Heart left ventricle (tissue), 16 donors: ENCODE measurements around the gene SLC66A2. TPM values are rescaled to one million over a fixed set of nuclear protein-coding genes. Genes with fewer than 3 reads are reported as not detected.
"Not testable (repeated sequence)": the region's sequence is repeated elsewhere in the genome, so short reads cannot be mapped to it uniquely, and the experiment has no call there.

Experiments
- ATAC-seq, 4 donors: fragments of 200-7000 bp; cut with Tn5 transposase; one replicate each; pipeline ENCODE4 v1.9.1; 2020 to 2022; ENCODE audit warnings: moderate library complexity in 4 of 4, mild to moderate bottlenecking in 3 of 4, moderate number of reproducible peaks in 1 of 4
- DNase-seq, 5 donors: peaks; one replicate each; pipeline ENCODE4 v3.0.0-alpha.2; 2020
- H3K27ac ChIP-seq, 12 donors: fragments of 200-600 bp; sonication (generic) in 4 of 12; one replicate each; pipeline versions ENCODE4 v1.5.0 to v1.8.0; 2016 to 2022; ENCODE audit warnings: mild to moderate bottlenecking in 2 of 12
- H3K27me3 ChIP-seq, 9 donors: fragments of 200-600 bp; sonication (generic) in 2 of 9; one replicate each; pipeline versions ENCODE4 v1.5.1 to v1.8.0; 2016 to 2022; ENCODE audit warnings: mild to moderate bottlenecking in 3 of 9
- H3K36me3 ChIP-seq, 9 donors: fragments of 200-600 bp; sonication (generic) in 2 of 9; one replicate each; pipeline versions ENCODE4 v1.5.0 to v1.8.0; 2018 to 2022; ENCODE audit warnings: mild to moderate bottlenecking in 2 of 9
- H3K4me1 ChIP-seq, 12 donors: fragments of 200-600 bp; sonication (generic) in 4 of 12; one replicate each; pipeline versions ENCODE4 v1.5.0 to v1.8.0; 2016 to 2022; ENCODE audit warnings: mild to moderate bottlenecking in 3 of 12
- H3K4me3 ChIP-seq, 12 donors: fragments of 200-600 bp; sonication (generic) in 4 of 12; one replicate each; pipeline versions ENCODE4 v1.5.0 to v1.8.0; 2017 to 2022; ENCODE audit warnings: mild to moderate bottlenecking in 9 of 12, moderate library complexity in 4 of 12
- H3K9me3 ChIP-seq, 12 donors: fragments of 200-600 bp; sonication (generic) in 4 of 12; one replicate each; pipeline versions ENCODE4 v1.5.0 to v1.8.0; 2016 to 2022; ENCODE audit warnings: mild to moderate bottlenecking in 1 of 12
- POLR2A ChIP-seq, 2 donors: fragments of 450-650 bp; IDR thresholded peaks; one replicate each; pipeline ENCODE4 v1.6.1; 2017; ENCODE audit warnings: antibody characterized with exemption in 2 of 2, mild to moderate bottlenecking in 2 of 2, moderate library complexity in 2 of 2
- WGBS, 4 donors: extraction: QIAGEN DNeasy Blood & Tissue Kit in 2 of 4; methylation state at CpG; one replicate each; pipeline versions ENCODE4 v1.1.5 to v1.1.7; 2013 to 2018; 5-methylcytosine and 5-hydroxymethylcytosine counted together
- intact Hi-C, 10 donors: fragments of 100-400 bp; cut with DNase I; formaldehyde crosslinking; loops; one replicate each; pipeline versions ENCODE4 v1.11.1 to v1.14.2; 2022
- polyA plus RNA-seq, 2 donors: library from polyadenylated mRNA; stranded (reverse); fragments of 200-250 nt; gene quantifications; one replicate each; pipeline ENCODE4 v1.2.3, GENCODE V29; 2013
- total RNA-seq, 9 donors: library from RNA; depleted of rRNA in 2 of 9; stranded (reverse); fragments of >200 nt in 2 of 9; fragmentation: NEBNext Ultra II Directional in 3 of 9; extraction: Animal tissue kit (Norgen Biotek cat#: 25700) in 3 of 9; gene quantifications; one replicate each; pipeline versions ENCODE4 v1.1.0 to v1.2.4, GENCODE V29; 2016 to 2023
- TF ChIP-seq, protein P1 (sequence below), 12 donors: fragments of 200-600 bp; sonication (generic) in 4 of 12; IDR thresholded peaks; one replicate each; pipeline versions ENCODE4 v1.5.0 to v1.8.0; 2018 to 2022; ENCODE audit warnings: antibody characterized with exemption in 12 of 12, mild to moderate bottlenecking in 5 of 12
- donor health status: ischemic (EF 13 %, LVEDD 7.1; RV severe dilation, severe dysfunction).
- donor health status: healthy with polysubstance abuse.
- donor health status: DM: no; HTN: yes; CAD: no.
- donor health status: DM: no; HTN: no; CAD: no.
- donor health status: ischemic (EF 25% LVEDD 6.9; RV normal size, moderate dysfunction).
- donor health status: ischemic (EF 25% LVEDD 5.7; RV mildly dilated, moderate dysfunction).
- donor health status: healthy.
- donor health status: DM: yes; HTN: yes; CAD: no.
- donor health status: ischemic (EF 35%, LVEDD 5.7; RV mildly dilated, moderate dysfunction).
- donor health status: nonischemic (EF 11% LVEDD 7.7; RV severe dilation, severe dysfunction).
- donor health status: DM: yes; HTN: yes; CAD: no.
- donor health status: PGD.
- donor health status: ischemic (EF 29% LVEDD 5.4; RV normal size, mild dysfunction).
- donor health status: nonischemic (EF 23%, LVEDD 6.1; RV moderate dilation, normal function).

The SLC66A2 gene
- total and polyA plus RNA-seq, 11 donors: 19.7 to 33.4 (median 26.6) TPM

- Histone ChIP-seq H3K9me3 (no peaks in the 10 kb centered on the region), H3K36me3 (no peaks in the 10 kb centered on the region), H3K4me1 (peaks cover 0 to 18% (median 8%) of the 10 kb centered on the region in 12 donors), H3K27ac (no peak overlapping the region), H3K27me3 (peaks cover 0 to 5% (median 0%) of the 10 kb centered on the region in 9 donors), H3K4me3 (no peak overlapping the region)
- WGBS, 4 donors: 87 to 92% (median 90%) methylated on average over 15 to 16 of the region's 16 CpGs
- intact Hi-C loops: no loop called here
- no peak for DNase-seq
- no peak for ATAC-seq
- TF ChIP-seq, protein P1, sequence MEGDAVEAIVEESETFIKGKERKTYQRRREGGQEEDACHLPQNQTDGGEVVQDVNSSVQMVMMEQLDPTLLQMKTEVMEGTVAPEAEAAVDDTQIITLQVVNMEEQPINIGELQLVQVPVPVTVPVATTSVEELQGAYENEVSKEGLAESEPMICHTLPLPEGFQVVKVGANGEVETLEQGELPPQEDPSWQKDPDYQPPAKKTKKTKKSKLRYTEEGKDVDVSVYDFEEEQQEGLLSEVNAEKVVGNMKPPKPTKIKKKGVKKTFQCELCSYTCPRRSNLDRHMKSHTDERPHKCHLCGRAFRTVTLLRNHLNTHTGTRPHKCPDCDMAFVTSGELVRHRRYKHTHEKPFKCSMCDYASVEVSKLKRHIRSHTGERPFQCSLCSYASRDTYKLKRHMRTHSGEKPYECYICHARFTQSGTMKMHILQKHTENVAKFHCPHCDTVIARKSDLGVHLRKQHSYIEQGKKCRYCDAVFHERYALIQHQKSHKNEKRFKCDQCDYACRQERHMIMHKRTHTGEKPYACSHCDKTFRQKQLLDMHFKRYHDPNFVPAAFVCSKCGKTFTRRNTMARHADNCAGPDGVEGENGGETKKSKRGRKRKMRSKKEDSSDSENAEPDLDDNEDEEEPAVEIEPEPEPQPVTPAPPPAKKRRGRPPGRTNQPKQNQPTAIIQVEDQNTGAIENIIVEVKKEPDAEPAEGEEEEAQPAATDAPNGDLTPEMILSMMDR (IDR thresholded peaks at IDR 0.05): no peak
- no peak for TF ChIP-seq POLR2A (IDR thresholded peaks at IDR 0.05)
These were observed 9.6 kb upstream of the SLC66A2 start for GRCh38 chr18:79960921-79961526.

DNA sequence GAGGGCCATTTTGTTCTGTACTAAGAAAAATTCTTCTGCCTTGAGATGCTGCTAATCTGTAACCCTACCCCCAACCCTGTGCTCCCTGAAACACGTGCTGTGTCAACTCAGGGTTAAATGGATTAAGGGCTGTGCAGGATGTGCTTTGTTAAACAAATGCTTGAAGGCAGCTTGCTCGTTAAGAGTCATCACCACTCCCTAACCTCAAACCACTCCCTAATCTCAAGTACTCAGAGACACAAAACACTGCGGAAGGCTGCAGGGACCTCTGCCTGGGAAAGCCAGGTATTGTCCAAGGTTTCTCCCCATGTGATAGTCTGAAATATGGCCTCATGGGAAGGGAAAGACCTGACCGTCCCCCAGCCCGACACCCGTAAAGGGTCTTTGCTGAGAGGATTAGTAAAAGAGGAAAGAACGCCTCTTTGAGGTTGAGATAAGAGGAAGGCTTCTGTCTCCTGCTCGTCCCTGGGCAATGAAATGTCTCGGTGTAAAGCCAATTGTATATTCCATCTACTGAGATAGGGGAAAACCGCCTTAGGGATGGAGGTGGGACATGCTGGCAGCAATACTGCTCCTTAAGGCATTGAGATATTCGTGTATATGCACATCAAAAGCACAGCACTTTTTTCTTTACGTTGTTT lies 8.8 kb upstream of the SLC66A2 start:
- H3K4me3 ChIP-seq, H3K27me3 ChIP-seq, H3K9me3 ChIP-seq, H3K36me3 ChIP-seq, ATAC-seq, DNase-seq, H3K27ac ChIP-seq, intact Hi-C loops: not testable (repeated sequence)
- H3K4me1 ChIP-seq: peaks cover 0 to 13% (median 5%) of the 10 kb centered on the region in 12 donors
- 38 to 43% (median 41%) methylated on average over 12 of the region's 12 CpGs for WGBS, 4 donors

DNA sequence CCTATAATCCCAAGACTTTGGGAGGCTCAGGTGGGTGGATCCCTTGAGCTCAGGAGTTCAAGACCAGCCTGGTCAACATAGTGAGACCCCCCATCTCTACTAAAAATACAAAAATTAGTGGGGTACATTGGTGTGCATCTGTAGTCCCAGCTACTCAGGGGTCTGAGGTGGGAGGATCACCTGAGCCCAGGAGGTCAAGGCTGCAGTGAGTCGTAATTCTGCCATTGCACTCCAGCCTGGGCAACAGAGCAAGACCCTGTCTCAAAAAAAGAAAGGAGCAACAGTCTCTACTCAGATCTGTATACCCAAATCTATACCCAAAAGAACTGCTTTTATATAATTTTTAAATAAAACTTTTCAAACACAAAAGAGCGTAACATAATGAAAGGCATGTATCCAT lies 7.5 kb upstream of the SLC66A2 start:
- H3K4me1 ChIP-seq: peaks cover 0 to 9% (median under 1%) of the 10 kb centered on the region in 12 donors
- H3K9me3 ChIP-seq: no peaks in the 10 kb centered on the region
- no peak overlapping the region for H3K4me3 ChIP-seq
- ATAC-seq (no peak), DNase-seq (no peak)
- WGBS, 4 donors: 96 to 98% (median 96%) methylated on average over 2 of the region's 2 CpGs
- intact Hi-C loops: loop anchor here in 2 of 10 donors (10.0 kb wide), 4 partner anchors 76 to 274 kb away; partner anchors contain the start of genes ADNP2 (in 1 of the 2) and RBFA (in 1 of the 2)
- H3K36me3 ChIP-seq: no peaks in the 10 kb centered on the region
- TF ChIP-seq POLR2A (IDR thresholded peaks at IDR 0.05): no peak
- TF ChIP-seq, protein P1 (IDR thresholded peaks at IDR 0.05): no peak
- H3K27ac ChIP-seq: no peak overlapping the region
- H3K27me3 ChIP-seq: peaks cover 0 to under 1% (median 0%) of the 10 kb centered on the region in 9 donors

GRCh38 chr18:79956276-79956675 lies 4.8 kb upstream of the SLC66A2 start:
- Histone ChIP-seq H3K4me3 (no peak overlapping the region), H3K36me3 (no peaks in the 10 kb centered on the region), H3K27me3 (no peaks in the 10 kb centered on the region), H3K9me3 (no peaks in the 10 kb centered on the region), H3K4me1 (peaks cover 0 to 12% (median 5%) of the 10 kb centered on the region in 12 donors), H3K27ac (no peak overlapping the region)
- WGBS, 4 donors: 90 to 91% (median 90%) methylated on average over 2 of the region's 2 CpGs
- TF ChIP-seq, protein P1 (IDR thresholded peaks at IDR 0.05): no peak
- TF ChIP-seq POLR2A (IDR thresholded peaks at IDR 0.05): no peak
- ATAC-seq (no peak), DNase-seq (no peak)
- intact Hi-C loops: loop anchor here in 2 of 10 donors (10.0 kb wide), 4 partner anchors 79 to 271 kb away; partner anchors contain the start of genes ADNP2 (in 1 of the 2) and RBFA (in 1 of the 2)
